Measurements from ENCODE around the gene SALL1. TPM values are rescaled to one million over a fixed set of nuclear protein-coding genes. Genes with fewer than 3 reads are reported as not detected.

SALL1 gene
- total and polyA plus RNA-seq, 2 experiments from 2014 or later = 9.4 to 22.7 TPM

DNA sequence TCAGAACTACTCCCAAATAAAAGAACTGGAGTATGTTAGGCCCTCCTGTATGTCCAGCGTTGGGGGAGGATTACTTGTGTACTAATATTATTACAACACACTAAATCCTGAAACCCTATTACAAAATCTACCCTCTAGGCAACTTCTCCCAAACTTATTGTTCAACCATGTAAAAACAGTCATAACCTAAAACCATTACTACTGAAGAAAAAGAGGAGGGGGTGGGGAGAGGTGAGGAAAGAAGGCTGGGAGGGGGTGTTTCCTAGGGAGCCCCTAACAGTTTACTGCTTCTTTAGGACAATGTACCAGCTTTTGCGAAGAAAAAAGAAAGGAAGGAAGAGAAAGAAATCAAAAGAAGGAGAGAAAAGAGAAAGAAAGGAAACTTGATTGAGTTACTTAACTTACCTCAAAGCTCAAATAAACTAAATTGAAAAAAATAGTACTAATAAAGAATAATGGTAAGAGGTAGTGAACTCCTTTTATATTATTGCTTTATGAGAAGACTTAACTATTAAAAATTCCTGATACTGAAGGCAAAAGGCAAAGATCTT, 2.3 kb downstream of the SALL1 start:
- TF ChIP-seq STAT1 (IDR thresholded peaks at IDR 0.05; ENCODE audit: unreplicated experiment) (no peak), NANOG (IDR thresholded peaks at IDR 0.05; ENCODE audit: borderline replicate concordance) (no peak), CREB1 (CRISPR knock-in tag; IDR thresholded peaks at IDR 0.05; ENCODE audit: low read depth) (no peak), EZH2phosphoT487 (IDR thresholded peaks at IDR 0.05; ENCODE audit: unreplicated experiment) (no peak), ZNF114 (CRISPR knock-in tag; IDR thresholded peaks at IDR 0.05) (no peak), POLR2AphosphoS5 (IDR thresholded peaks at IDR 0.05; ENCODE audit: low read depth) (no peak), ZNF331 (CRISPR knock-in tag; IDR thresholded peaks at IDR 0.05; ENCODE audit: low read depth) (no peak), EZH2 (IDR thresholded peaks at IDR 0.05; ENCODE audit: low read depth, unreplicated experiment) (no peak), JUNB (IDR thresholded peaks at IDR 0.05; ENCODE audit: unreplicated experiment) (no peak)
- TF ChIP-seq, protein P1, sequence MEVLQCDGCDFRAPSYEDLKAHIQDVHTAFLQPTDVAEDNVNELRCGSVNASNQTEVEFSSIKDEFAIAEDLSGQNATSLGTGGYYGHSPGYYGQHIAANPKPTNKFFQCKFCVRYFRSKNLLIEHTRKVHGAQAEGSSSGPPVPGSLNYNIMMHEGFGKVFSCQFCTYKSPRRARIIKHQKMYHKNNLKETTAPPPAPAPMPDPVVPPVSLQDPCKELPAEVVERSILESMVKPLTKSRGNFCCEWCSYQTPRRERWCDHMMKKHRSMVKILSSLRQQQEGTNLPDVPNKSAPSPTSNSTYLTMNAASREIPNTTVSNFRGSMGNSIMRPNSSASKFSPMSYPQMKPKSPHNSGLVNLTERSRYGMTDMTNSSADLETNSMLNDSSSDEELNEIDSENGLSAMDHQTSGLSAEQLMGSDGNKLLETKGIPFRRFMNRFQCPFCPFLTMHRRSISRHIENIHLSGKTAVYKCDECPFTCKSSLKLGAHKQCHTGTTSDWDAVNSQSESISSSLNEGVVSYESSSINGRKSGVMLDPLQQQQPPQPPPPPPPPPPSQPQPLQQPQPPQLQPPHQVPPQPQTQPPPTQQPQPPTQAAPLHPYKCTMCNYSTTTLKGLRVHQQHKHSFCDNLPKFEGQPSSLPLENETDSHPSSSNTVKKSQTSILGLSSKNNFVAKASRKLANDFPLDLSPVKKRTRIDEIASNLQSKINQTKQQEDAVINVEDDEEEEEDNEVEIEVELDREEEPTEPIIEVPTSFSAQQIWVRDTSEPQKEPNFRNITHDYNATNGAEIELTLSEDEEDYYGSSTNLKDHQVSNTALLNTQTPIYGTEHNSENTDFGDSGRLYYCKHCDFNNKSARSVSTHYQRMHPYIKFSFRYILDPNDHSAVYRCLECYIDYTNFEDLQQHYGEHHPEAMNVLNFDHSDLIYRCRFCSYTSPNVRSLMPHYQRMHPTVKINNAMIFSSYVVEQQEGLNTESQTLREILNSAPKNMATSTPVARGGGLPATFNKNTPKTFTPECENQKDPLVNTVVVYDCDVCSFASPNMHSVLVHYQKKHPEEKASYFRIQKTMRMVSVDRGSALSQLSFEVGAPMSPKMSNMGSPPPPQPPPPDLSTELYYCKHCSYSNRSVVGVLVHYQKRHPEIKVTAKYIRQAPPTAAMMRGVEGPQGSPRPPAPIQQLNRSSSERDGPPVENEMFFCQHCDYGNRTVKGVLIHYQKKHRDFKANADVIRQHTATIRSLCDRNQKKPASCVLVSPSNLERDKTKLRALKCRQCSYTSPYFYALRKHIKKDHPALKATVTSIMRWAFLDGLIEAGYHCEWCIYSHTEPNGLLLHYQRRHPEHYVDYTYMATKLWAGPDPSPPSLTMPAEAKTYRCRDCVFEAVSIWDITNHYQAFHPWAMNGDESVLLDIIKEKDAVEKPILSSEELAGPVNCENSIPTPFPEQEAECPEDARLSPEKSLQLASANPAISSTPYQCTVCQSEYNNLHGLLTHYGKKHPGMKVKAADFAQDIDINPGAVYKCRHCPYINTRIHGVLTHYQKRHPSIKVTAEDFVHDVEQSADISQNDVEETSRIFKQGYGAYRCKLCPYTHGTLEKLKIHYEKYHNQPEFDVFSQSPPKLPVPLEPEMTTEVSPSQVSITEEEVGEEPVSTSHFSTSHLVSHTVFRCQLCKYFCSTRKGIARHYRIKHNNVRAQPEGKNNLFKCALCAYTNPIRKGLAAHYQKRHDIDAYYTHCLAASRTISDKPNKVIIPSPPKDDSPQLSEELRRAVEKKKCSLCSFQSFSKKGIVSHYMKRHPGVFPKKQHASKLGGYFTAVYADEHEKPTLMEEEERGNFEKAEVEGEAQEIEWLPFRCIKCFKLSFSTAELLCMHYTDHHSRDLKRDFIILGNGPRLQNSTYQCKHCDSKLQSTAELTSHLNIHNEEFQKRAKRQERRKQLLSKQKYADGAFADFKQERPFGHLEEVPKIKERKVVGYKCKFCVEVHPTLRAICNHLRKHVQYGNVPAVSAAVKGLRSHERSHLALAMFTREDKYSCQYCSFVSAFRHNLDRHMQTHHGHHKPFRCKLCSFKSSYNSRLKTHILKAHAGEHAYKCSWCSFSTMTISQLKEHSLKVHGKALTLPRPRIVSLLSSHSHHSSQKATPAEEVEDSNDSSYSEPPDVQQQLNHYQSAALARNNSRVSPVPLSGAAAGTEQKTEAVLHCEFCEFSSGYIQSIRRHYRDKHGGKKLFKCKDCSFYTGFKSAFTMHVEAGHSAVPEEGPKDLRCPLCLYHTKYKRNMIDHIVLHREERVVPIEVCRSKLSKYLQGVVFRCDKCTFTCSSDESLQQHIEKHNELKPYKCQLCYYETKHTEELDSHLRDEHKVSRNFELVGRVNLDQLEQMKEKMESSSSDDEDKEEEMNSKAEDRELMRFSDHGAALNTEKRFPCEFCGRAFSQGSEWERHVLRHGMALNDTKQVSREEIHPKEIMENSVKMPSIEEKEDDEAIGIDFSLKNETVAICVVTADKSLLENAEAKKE (CRISPR knock-in tag; IDR thresholded peaks at IDR 0.05) = no peak
- TF ChIP-seq, protein P2, sequence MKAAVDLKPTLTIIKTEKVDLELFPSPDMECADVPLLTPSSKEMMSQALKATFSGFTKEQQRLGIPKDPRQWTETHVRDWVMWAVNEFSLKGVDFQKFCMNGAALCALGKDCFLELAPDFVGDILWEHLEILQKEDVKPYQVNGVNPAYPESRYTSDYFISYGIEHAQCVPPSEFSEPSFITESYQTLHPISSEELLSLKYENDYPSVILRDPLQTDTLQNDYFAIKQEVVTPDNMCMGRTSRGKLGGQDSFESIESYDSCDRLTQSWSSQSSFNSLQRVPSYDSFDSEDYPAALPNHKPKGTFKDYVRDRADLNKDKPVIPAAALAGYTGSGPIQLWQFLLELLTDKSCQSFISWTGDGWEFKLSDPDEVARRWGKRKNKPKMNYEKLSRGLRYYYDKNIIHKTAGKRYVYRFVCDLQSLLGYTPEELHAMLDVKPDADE (IDR thresholded peaks at IDR 0.05) = no peak
- TF ChIP-seq, protein P3, sequence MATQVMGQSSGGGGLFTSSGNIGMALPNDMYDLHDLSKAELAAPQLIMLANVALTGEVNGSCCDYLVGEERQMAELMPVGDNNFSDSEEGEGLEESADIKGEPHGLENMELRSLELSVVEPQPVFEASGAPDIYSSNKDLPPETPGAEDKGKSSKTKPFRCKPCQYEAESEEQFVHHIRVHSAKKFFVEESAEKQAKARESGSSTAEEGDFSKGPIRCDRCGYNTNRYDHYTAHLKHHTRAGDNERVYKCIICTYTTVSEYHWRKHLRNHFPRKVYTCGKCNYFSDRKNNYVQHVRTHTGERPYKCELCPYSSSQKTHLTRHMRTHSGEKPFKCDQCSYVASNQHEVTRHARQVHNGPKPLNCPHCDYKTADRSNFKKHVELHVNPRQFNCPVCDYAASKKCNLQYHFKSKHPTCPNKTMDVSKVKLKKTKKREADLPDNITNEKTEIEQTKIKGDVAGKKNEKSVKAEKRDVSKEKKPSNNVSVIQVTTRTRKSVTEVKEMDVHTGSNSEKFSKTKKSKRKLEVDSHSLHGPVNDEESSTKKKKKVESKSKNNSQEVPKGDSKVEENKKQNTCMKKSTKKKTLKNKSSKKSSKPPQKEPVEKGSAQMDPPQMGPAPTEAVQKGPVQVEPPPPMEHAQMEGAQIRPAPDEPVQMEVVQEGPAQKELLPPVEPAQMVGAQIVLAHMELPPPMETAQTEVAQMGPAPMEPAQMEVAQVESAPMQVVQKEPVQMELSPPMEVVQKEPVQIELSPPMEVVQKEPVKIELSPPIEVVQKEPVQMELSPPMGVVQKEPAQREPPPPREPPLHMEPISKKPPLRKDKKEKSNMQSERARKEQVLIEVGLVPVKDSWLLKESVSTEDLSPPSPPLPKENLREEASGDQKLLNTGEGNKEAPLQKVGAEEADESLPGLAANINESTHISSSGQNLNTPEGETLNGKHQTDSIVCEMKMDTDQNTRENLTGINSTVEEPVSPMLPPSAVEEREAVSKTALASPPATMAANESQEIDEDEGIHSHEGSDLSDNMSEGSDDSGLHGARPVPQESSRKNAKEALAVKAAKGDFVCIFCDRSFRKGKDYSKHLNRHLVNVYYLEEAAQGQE (IDR thresholded peaks at IDR 0.05; ENCODE audit: unreplicated experiment) = no peak
- TF ChIP-seq, protein P4, sequence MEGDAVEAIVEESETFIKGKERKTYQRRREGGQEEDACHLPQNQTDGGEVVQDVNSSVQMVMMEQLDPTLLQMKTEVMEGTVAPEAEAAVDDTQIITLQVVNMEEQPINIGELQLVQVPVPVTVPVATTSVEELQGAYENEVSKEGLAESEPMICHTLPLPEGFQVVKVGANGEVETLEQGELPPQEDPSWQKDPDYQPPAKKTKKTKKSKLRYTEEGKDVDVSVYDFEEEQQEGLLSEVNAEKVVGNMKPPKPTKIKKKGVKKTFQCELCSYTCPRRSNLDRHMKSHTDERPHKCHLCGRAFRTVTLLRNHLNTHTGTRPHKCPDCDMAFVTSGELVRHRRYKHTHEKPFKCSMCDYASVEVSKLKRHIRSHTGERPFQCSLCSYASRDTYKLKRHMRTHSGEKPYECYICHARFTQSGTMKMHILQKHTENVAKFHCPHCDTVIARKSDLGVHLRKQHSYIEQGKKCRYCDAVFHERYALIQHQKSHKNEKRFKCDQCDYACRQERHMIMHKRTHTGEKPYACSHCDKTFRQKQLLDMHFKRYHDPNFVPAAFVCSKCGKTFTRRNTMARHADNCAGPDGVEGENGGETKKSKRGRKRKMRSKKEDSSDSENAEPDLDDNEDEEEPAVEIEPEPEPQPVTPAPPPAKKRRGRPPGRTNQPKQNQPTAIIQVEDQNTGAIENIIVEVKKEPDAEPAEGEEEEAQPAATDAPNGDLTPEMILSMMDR (conservative IDR thresholded peaks at IDR 0.05; ENCODE audit: low read depth in 2 of 2) = no peak
- peak overlapping the region; percentile 94 for H3K4me3 ChIP-seq
- H3K27ac Mint-ChIP-seq = peak overlapping the region; percentile 8; the same call in 1 of the 2 replicates
- H3K4me3 Mint-ChIP-seq = peak overlapping the region; percentile 96
- H3K79me2 ChIP-seq (replicated peaks; ENCODE audit: insufficient read depth) = peaks cover 72% of the 10 kb centered on the region
- ATAC-seq (no peak), DNase-seq (ENCODE audit: low spot score) (no peak)
- peaks cover 35% of the 10 kb centered on the region for H3K27me3 ChIP-seq (ENCODE audit: insufficient read depth)
- peaks cover 9% of the 10 kb centered on the region for H3K27me3 Mint-ChIP-seq (ENCODE audit: insufficient read depth, low read depth, poor library complexity)
- no peaks in the 10 kb centered on the region for H3K9me2 ChIP-seq (ENCODE audit: insufficient read depth)
- peaks cover 54% of the 10 kb centered on the region for H3K4me1 ChIP-seq (ENCODE audit: insufficient read depth)
- H2AFZ ChIP-seq = no peak overlapping the region
- peaks cover 9% of the 10 kb centered on the region; the same call in 1 of the 2 replicates for H4K20me1 ChIP-seq (replicated peaks; ENCODE audit: insufficient read depth)
- H3K4me1 Mint-ChIP-seq = peaks cover 56% of the 10 kb centered on the region
- peaks cover 24% of the 10 kb centered on the region for H3K36me3 Mint-ChIP-seq (ENCODE audit: low read depth)
- H3K27ac ChIP-seq (ENCODE audit: low read depth) = no peak overlapping the region
- H3K9me3 Mint-ChIP-seq = peaks cover 3% of the 10 kb centered on the region; the same call in 2 of the 3 replicates
- no peaks in the 10 kb centered on the region for H3K36me3 ChIP-seq (ENCODE audit: insufficient read depth)
- H3K4me2 ChIP-seq = peak overlapping the region; percentile 85
- H3F3A ChIP-seq (replicated peaks; ENCODE audit: low read depth) = no peaks in the 10 kb centered on the region
